B cell (primary cell): Measurements from ENCODE around the gene ZBTB47. TPM values are rescaled to one million over a fixed set of nuclear protein-coding genes. Genes with fewer than 3 reads are reported as not detected.

ENCODE experiments used
- ATAC-seq: fragments of 200-7000 bp; cut with Tn5 transposase; one replicate; pipeline ENCODE4 v1.10.0; 2021; ENCODE audit warnings: low read depth, mild to moderate bottlenecking, moderate number of reproducible peaks, moderate library complexity
- CTCF ChIA-PET: fragments of 350-600 bp; sonication (Branson Sonifier 250); formaldehyde crosslinking; loops from one replicate; lab custom pipeline; 2021; ENCODE audit warnings: antibody characterized with exemption, inconsistent platforms; lab: Charles Lee
- POLR2A ChIA-PET: fragments of 350-600 bp; sonication (Branson Sonifier 250); formaldehyde crosslinking; loops from one replicate; lab custom pipeline; 2021; ENCODE audit warnings: antibody characterized with exemption; lab: Charles Lee
- DNase-seq: peaks from one replicate; pipeline ENCODE4 v3.0.0; 2013
- H2AFZ ChIP-seq: 2 replicates; pipeline ENCODE4 v1.6.1; 2012; ENCODE audit warnings: mild to moderate bottlenecking, low read depth, low read length; ENCODE audit not compliant: insufficient read depth, poor library complexity, severe bottlenecking
- H3K27ac ChIP-seq, 2 donors: 1 replicate in 1 of 2; 2 replicates in 1 of 2; pipeline ENCODE4 v1.5.1; 2012 to 2013; ENCODE audit warnings: low read length in 2 of 2, mild to moderate bottlenecking in 2 of 2, moderate library complexity in 1 of 2
- H3K27me3 ChIP-seq, 4 experiments: fragments of 200-600 bp in 1 of 4; sonication (generic) in 1 of 4; replicated peaks in 1 of 4; 1 replicate in 2 of 4; 2 replicates in 2 of 4; pipeline versions ENCODE4 v1.6.1 to v1.7.0; 2013 to 2016; ENCODE audit warnings: low read length in 3 of 4, mild to moderate bottlenecking in 2 of 4, mixed read lengths in 1 of 4, moderate library complexity in 1 of 4; ENCODE audit not compliant: insufficient read depth in 4 of 4, control insufficient read depth in 3 of 4; ENCODE audit errors: control extremely low read depth in 1 of 4
- H3K36me3 ChIP-seq, 2 experiments: replicated peaks in 1 of 2; 1 replicate in 1 of 2; 2 replicates in 1 of 2; pipeline versions ENCODE4 v1.6.1 to v1.7.1; 2013; ENCODE audit warnings: low read length in 1 of 2; ENCODE audit not compliant: insufficient read depth in 2 of 2, control insufficient read depth in 1 of 2; ENCODE audit errors: control extremely low read depth in 1 of 2, extremely low read depth in 1 of 2
- H3K4me1 ChIP-seq, 2 donors: fragments of 200-600 bp in 1 of 2; sonication (generic) in 1 of 2; 1 replicate in 1 of 2; 2 replicates in 1 of 2; pipeline versions ENCODE4 v1.5.1 to v1.6.1; 2013 to 2017; ENCODE audit warnings: low read length in 2 of 2; ENCODE audit not compliant: control insufficient read depth in 2 of 2, insufficient read depth in 2 of 2
- H3K4me2 ChIP-seq: replicated peaks from 2 replicates; pipeline ENCODE3; 2012; ENCODE audit warnings: mild to moderate bottlenecking, low read depth, low read length; ENCODE audit not compliant: poor library complexity, severe bottlenecking
- H3K4me3 ChIP-seq, 5 experiments: fragments of 200-600 bp in 1 of 5; sonication (generic) in 1 of 5; 1 replicate in 3 of 5; 2 replicates in 2 of 5; pipeline versions ENCODE4 v1.5.1 to v1.7.0; 2011 to 2016; ENCODE audit warnings: low read length in 4 of 5, mild to moderate bottlenecking in 4 of 5, low read depth in 2 of 5, control low read depth in 1 of 5, moderate library complexity in 1 of 5; ENCODE audit not compliant: insufficient read depth in 1 of 5; ENCODE audit errors: control extremely low read depth in 1 of 5, extremely low read depth in 1 of 5
- H3K79me2 ChIP-seq: fragments of 200-600 bp; sonication (generic); one replicate; pipeline ENCODE4 v1.6.0; 2016; ENCODE audit warnings: low read length; ENCODE audit not compliant: control insufficient read depth, insufficient read depth
- H3K9ac ChIP-seq: fragments of 200-600 bp; sonication (generic); 2 replicates; pipeline ENCODE4 v1.6.1; 2017; ENCODE audit warnings: mild to moderate bottlenecking, low read length, moderate library complexity
- H3K9me3 ChIP-seq, 3 donors: one replicate each; pipeline versions ENCODE4 v1.6.1 to v1.7.1; 2013; ENCODE audit warnings: low read length in 2 of 3; ENCODE audit not compliant: control insufficient read depth in 2 of 3, insufficient read depth in 1 of 3; ENCODE audit errors: control extremely low read depth in 1 of 3
- H4K20me1 ChIP-seq: 2 replicates; pipeline ENCODE4 v1.6.0; 2012; ENCODE audit warnings: mild to moderate bottlenecking, low read length; ENCODE audit not compliant: insufficient read depth, control insufficient read depth, poor library complexity, severe bottlenecking
- H3K27ac Mint-ChIP-seq: one replicate; pipeline ENCODE4 v1.8.0; 2021; ENCODE audit warnings: mixed read lengths
- H3K27me3 Mint-ChIP-seq: one replicate; pipeline ENCODE4 v1.8.0; 2021; ENCODE audit warnings: mixed read lengths
- H3K4me1 Mint-ChIP-seq: one replicate; pipeline ENCODE4 v1.8.0; 2021; ENCODE audit warnings: mixed read lengths
- H3K4me3 Mint-ChIP-seq: one replicate; pipeline ENCODE4 v1.8.0; 2021; ENCODE audit warnings: mixed read lengths
- H3K9me3 Mint-ChIP-seq: one replicate; pipeline ENCODE4 v1.8.0; 2022; ENCODE audit warnings: mixed read lengths; ENCODE audit not compliant: insufficient read depth
- EZH2 ChIP-seq: IDR thresholded peaks from 2 replicates; pipeline ENCODE4 v1.6.1; 2012; ENCODE audit warnings: borderline replicate concordance, low read depth, mild to moderate bottlenecking, moderate library complexity, low read length; ENCODE audit not compliant: insufficient read depth, poor library complexity, severe bottlenecking
- WGBS: methylation state at CpG from one replicate; pipeline ENCODE4 v1.1.5; 2013; ENCODE audit warnings: missing lambda C conversion rate; ENCODE audit not compliant: insufficient coverage; 5-methylcytosine and 5-hydroxymethylcytosine counted together
- intact Hi-C: fragments of 100-400 bp; cut with micrococcal nuclease; formaldehyde crosslinking; loops from one replicate; pipeline ENCODE4 v1.10.0; 2022
- polyA plus RNA-seq: library from polyadenylated mRNA; depleted of rRNA; stranded (reverse); fragments of >200 nt; gene quantifications from 2 replicates; pipeline ENCODE4 v1.2.3, GENCODE V29; 2012
- total RNA-seq, 2 donors: library from RNA; stranded (reverse); fragments of 120-200 nt in 1 of 2; gene quantifications; 1 replicate in 1 of 2; 2 replicates in 1 of 2; pipeline versions ENCODE4 v1.2.3 to v1.2.4, GENCODE V29; 2013 to 2022
- TF ChIP-seq, protein P1 (sequence below): fragments of 200-600 bp; IDR thresholded peaks from one replicate; pipeline ENCODE4 v1.8.0; 2022; ENCODE audit warnings: antibody characterized with exemption, mild to moderate bottlenecking

ZBTB47 gene
- total and polyA plus RNA-seq, 2 donors (not counting 1 experiment from before 2014, with no cell fraction given) = 0.34 to 1.6 TPM

DNA sequence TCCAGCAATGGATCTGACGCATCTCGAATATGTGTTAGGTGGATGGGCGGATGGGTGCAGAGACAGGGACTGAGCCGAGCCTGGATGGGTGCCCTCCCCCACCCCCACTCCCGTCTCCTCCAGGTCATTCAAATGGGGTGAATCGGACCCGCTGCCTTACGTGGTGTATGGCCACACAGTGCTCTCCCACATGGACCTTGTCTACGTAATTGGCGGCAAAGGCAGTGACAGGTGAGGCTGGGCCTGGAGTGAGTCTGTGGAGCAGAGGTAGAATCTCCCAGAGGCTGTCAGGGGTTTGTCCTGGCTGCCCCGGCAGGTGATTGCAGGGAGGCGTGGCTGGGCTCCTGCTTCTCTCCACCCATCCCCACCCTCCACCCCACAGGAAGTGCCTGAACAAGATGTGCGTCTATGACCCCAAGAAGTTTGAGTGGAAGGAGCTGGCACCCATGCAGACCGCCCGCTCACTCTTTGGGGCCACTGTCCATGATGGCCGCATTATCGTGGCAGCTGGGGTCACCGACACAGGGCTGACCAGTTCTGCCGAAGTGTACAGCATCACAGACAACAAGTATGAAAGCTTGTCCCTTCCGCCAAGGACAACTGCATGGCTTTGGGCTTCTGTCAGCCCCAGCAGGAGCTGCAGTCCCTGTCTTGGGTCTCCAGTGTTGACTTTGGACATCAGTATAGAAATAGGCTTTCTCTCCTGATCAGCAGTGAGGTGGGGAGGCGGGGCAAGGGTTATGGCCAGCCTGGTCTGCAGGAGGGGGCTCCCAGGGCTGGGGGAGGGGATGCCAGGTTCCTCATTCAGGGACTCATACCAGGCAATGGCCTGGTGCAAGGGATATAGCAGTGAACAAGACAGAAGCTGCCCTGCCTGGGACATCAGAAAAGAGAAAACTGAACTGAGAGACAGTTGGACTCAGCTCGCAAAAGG, 35.3 kb downstream of the ZBTB47 start:
- no peaks in the 10 kb centered on the region for H4K20me1 ChIP-seq
- Mint-ChIP-seq H3K27me3 (peaks cover 21% of the 10 kb centered on the region), H3K27ac (no peak overlapping the region), H3K9me3 (no peaks in the 10 kb centered on the region), H3K4me1 (peaks cover 2% of the 10 kb centered on the region), H3K4me3 (no peak overlapping the region)
- DNase-seq = no peak
- H3K9me3 ChIP-seq = no peaks in the 10 kb centered on the region
- TF ChIP-seq, protein P1, sequence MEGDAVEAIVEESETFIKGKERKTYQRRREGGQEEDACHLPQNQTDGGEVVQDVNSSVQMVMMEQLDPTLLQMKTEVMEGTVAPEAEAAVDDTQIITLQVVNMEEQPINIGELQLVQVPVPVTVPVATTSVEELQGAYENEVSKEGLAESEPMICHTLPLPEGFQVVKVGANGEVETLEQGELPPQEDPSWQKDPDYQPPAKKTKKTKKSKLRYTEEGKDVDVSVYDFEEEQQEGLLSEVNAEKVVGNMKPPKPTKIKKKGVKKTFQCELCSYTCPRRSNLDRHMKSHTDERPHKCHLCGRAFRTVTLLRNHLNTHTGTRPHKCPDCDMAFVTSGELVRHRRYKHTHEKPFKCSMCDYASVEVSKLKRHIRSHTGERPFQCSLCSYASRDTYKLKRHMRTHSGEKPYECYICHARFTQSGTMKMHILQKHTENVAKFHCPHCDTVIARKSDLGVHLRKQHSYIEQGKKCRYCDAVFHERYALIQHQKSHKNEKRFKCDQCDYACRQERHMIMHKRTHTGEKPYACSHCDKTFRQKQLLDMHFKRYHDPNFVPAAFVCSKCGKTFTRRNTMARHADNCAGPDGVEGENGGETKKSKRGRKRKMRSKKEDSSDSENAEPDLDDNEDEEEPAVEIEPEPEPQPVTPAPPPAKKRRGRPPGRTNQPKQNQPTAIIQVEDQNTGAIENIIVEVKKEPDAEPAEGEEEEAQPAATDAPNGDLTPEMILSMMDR = no peak
- no peak for TF ChIP-seq EZH2
- 91% methylated on average over 12 of the region's 22 CpGs for WGBS
- intact Hi-C loops = no loop called here
- H3K4me1 ChIP-seq = no peaks in the 10 kb centered on the region
- ChIA-PET CTCF (no interaction called here), POLR2A (no interaction called here)
- no peak overlapping the region for H3K4me2 ChIP-seq
- ATAC-seq = no peak
- H3K36me3 ChIP-seq = no peaks in the 10 kb centered on the region
- H3K79me2 ChIP-seq = no peaks in the 10 kb centered on the region
- H3K27me3 ChIP-seq = peaks cover 0 to 20% (median 0%) of the 10 kb centered on the region in 4 experiments
- no peak overlapping the region for H3K27ac ChIP-seq
- no peak overlapping the region for H3K9ac ChIP-seq
- H2AFZ ChIP-seq = no peak overlapping the region
- H3K4me3 ChIP-seq = no peak overlapping the region

DNA sequence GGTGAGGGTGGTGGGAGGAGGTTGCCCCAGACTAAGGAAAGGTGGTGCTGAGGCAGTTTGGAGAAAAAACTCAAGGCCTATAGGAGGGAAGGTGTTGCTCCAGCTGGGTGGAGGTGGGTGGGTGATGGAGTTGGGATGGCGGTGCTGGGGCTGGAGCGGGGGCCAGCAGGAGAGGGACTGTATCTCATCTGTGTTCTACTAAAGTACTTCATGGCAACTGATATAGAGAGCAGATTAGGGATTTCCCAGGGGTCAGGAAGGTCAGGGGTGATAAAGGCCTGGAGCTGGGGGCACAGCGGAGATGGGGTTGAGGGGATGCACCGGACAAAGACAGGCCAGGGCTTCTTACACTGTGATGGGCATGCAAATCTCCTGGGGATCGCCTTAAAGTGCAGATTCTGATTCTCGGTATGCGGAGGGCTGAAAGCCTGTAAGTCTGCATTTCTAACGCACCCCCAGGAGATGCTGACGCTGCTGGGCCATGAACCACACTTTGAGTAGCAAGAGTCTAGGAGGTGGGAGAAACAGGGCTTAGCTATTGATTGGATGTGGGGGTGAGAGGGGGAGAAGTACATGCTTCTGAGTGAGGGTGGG, 36.0 kb downstream of the ZBTB47 start:
- intact Hi-C loops = no loop called here

More for the DNA sequence above, 36.0 kb downstream of the ZBTB47 start:
- H3K4me1 Mint-ChIP-seq = peaks cover 2% of the 10 kb centered on the region
- no peak overlapping the region for H3K4me3 ChIP-seq
- H3K4me3 Mint-ChIP-seq = no peak overlapping the region
- no peak overlapping the region for H3K27ac ChIP-seq
- POLR2A ChIA-PET = no interaction called here
- H3K79me2 ChIP-seq = no peaks in the 10 kb centered on the region
- H3K36me3 ChIP-seq = no peaks in the 10 kb centered on the region
- TF ChIP-seq, protein P1 = no peak
- no peak for TF ChIP-seq EZH2
- 79% methylated on average over 9 of the region's 9 CpGs for WGBS
- no peak for ATAC-seq
- DNase-seq = no peak
- no peaks in the 10 kb centered on the region for H3K9me3 Mint-ChIP-seq
- peaks cover 21% of the 10 kb centered on the region for H3K27me3 Mint-ChIP-seq
- no peak overlapping the region for H3K9ac ChIP-seq
- no peaks in the 10 kb centered on the region for H3K9me3 ChIP-seq
- CTCF ChIA-PET = no interaction called here
- H3K4me2 ChIP-seq = no peak overlapping the region
- H3K27me3 ChIP-seq = peaks cover 0 to 19% (median 0%) of the 10 kb centered on the region in 4 experiments
- no peak overlapping the region for H3K27ac Mint-ChIP-seq
- no peak overlapping the region for H2AFZ ChIP-seq
- no peaks in the 10 kb centered on the region for H4K20me1 ChIP-seq
- no peaks in the 10 kb centered on the region for H3K4me1 ChIP-seq
